Hepatocyte (in vitro differentiated cells): ENCODE results near the gene SPON1. TPM values are rescaled to one million over a fixed set of nuclear protein-coding genes. Genes with fewer than 3 reads are reported as not detected.
"Not testable (repeated sequence)": the region's sequence is repeated elsewhere in the genome, so short reads cannot be mapped to it uniquely, and the experiment has no call there.

Experiments used
- DNase-seq: peaks from one replicate; pipeline ENCODE4 v3.0.0-alpha.2; 2016; ENCODE audit warnings: low spot score
- H2AFZ ChIP-seq: fragments of 200-600 bp; sonication (generic); 2 replicates; pipeline ENCODE4 v1.6.0; 2016; ENCODE audit warnings: antibody characterized with exemption, mild to moderate bottlenecking
- H3K27ac ChIP-seq: fragments of 200-600 bp; sonication (generic); 2 replicates; pipeline ENCODE4 v1.5.1; 2016; ENCODE audit warnings: mild to moderate bottlenecking
- H3K27me3 ChIP-seq: fragments of 200-600 bp; sonication (generic); 2 replicates; pipeline ENCODE4 v1.6.1; 2016
- H3K36me3 ChIP-seq: fragments of 200-600 bp; sonication (generic); replicated peaks from 2 replicates; pipeline ENCODE4 v1.5.1; 2016; ENCODE audit warnings: low read depth; ENCODE audit not compliant: insufficient read depth
- H3K4me1 ChIP-seq: fragments of 200-600 bp; sonication (generic); 2 replicates; pipeline ENCODE4 v1.5.1; 2016; ENCODE audit warnings: mild to moderate bottlenecking, moderate library complexity; ENCODE audit not compliant: insufficient read depth
- H3K4me2 ChIP-seq: fragments of 200-600 bp; sonication (generic); 2 replicates; pipeline ENCODE4 v1.6.0; 2016
- H3K4me3 ChIP-seq: fragments of 200-600 bp; sonication (generic); 2 replicates; pipeline ENCODE4 v1.5.1; 2016; ENCODE audit warnings: mild to moderate bottlenecking
- H3K79me2 ChIP-seq: fragments of 200-600 bp; sonication (generic); 2 replicates; pipeline ENCODE4 v1.6.0; 2017; ENCODE audit warnings: mild to moderate bottlenecking
- H3K9me2 ChIP-seq: fragments of 200-600 bp; sonication (generic); replicated peaks from 2 replicates; pipeline ENCODE4 v1.6.0; 2017; ENCODE audit warnings: mild to moderate bottlenecking; ENCODE audit not compliant: insufficient read depth
- H3K9me3 ChIP-seq: fragments of 200-600 bp; sonication (generic); 2 replicates; pipeline ENCODE4 v1.5.1; 2016; ENCODE audit warnings: low read depth, mild to moderate bottlenecking
- H4K20me1 ChIP-seq: fragments of 200-600 bp; sonication (generic); 2 replicates; pipeline ENCODE4 v1.6.0; 2016; ENCODE audit warnings: mild to moderate bottlenecking; ENCODE audit not compliant: insufficient read depth, poor library complexity, severe bottlenecking
- CTCF ChIP-seq: fragments of 200-600 bp; sonication (generic); IDR thresholded peaks from 2 replicates; pipeline ENCODE4 v1.5.1; 2016; ENCODE audit warnings: antibody characterized with exemption, mild to moderate bottlenecking; ENCODE audit not compliant: poor library complexity
- EZH2 ChIP-seq: fragments of 200-600 bp; sonication (generic); IDR thresholded peaks from 2 replicates; pipeline ENCODE4 v1.6.1; 2016; ENCODE audit warnings: antibody characterized with exemption, mild to moderate bottlenecking, borderline replicate concordance
- EZH2phosphoT487 ChIP-seq: fragments of 200-600 bp; sonication (generic); IDR thresholded peaks from one replicate; pipeline ENCODE4 v1.6.1; 2018; ENCODE audit warnings: antibody characterized with exemption, mild to moderate bottlenecking, low read depth, moderate library complexity; ENCODE audit not compliant: unreplicated experiment, severe bottlenecking
- WGBS: methylation state at CpG from one replicate; pipeline ENCODE4 v1.1.6; 2016; ENCODE audit warnings: low lambda C conversion rate; ENCODE audit errors: missing lambda C conversion rate; 5-methylcytosine and 5-hydroxymethylcytosine counted together
- polyA plus RNA-seq: library from polyadenylated mRNA; unstranded; fragments of >200 nt; fragmentation: Nextera tagmentation; extraction: Ambion mirVana; gene quantifications from 2 replicates; pipeline ENCODE4 v1.2.1, GENCODE V29; 2016
- total RNA-seq: library from RNA; depleted of rRNA; stranded (reverse); fragments of >200 nt; gene quantifications from 2 replicates; pipeline ENCODE4 v1.2.3, GENCODE V29; 2014

The SPON1 gene
- total and polyA plus RNA-seq, 2 experiments from 2014 or later = 47.8 to 73.1 TPM

- peak; percentile 68 for DNase-seq
- Histone ChIP-seq H3K9me2 (no peaks in the 10 kb centered on the region), H3K4me2 (no peak overlapping the region), H3K27me3 (no peaks in the 10 kb centered on the region), H3K27ac (no peak overlapping the region), H3K4me1 (no peaks in the 10 kb centered on the region), H3K9me3 (no peaks in the 10 kb centered on the region), H3K36me3 (no peaks in the 10 kb centered on the region), H3K4me3 (no peak overlapping the region), H3K79me2 (no peaks in the 10 kb centered on the region), H4K20me1 (no peaks in the 10 kb centered on the region), H2AFZ (no peak overlapping the region)
- TF ChIP-seq EZH2phosphoT487 (no peak), CTCF (peak; percentile 71)
- WGBS = 59% methylated on average over 3 of the region's 3 CpGs
Observed at GRCh38 chr11:14148653-14149273, 186.2 kb downstream of the SPON1 start.

- Histone ChIP-seq H3K4me2 (no peak overlapping the region), H3K27ac (no peak overlapping the region), H3K27me3 (no peaks in the 10 kb centered on the region), H3K4me3 (no peak overlapping the region), H3K9me3 (no peaks in the 10 kb centered on the region), H3K79me2 (no peaks in the 10 kb centered on the region), H3K36me3 (no peaks in the 10 kb centered on the region), H2AFZ (no peak overlapping the region), H3K9me2 (no peaks in the 10 kb centered on the region), H4K20me1 (no peaks in the 10 kb centered on the region), H3K4me1 (no peaks in the 10 kb centered on the region)
- TF ChIP-seq EZH2phosphoT487 (no peak), EZH2 (no peak), CTCF (no peak)
- WGBS = 63% methylated on average over 2 of the region's 2 CpGs
- no peak for DNase-seq
Observed at GRCh38 chr11:14149683-14150082, 187.2 kb downstream of the SPON1 start.

- H3K4me3 ChIP-seq = no peak overlapping the region
- no peaks in the 10 kb centered on the region for H3K9me2 ChIP-seq
- TF ChIP-seq EZH2phosphoT487 = no peak
- no peak for TF ChIP-seq EZH2
- TF ChIP-seq CTCF = no peak
- no peaks in the 10 kb centered on the region for H3K9me3 ChIP-seq
- H3K4me2 ChIP-seq = no peak overlapping the region
- H3K4me1 ChIP-seq = no peaks in the 10 kb centered on the region
- H3K27me3 ChIP-seq = no peaks in the 10 kb centered on the region
- H3K79me2 ChIP-seq = no peaks in the 10 kb centered on the region
- no peak for DNase-seq
- no peaks in the 10 kb centered on the region for H3K36me3 ChIP-seq
- WGBS = 84% methylated on average over 4 of the region's 4 CpGs
- no peaks in the 10 kb centered on the region for H4K20me1 ChIP-seq
- H3K27ac ChIP-seq = no peak overlapping the region
- no peak overlapping the region for H2AFZ ChIP-seq
Observed at GRCh38 chr11:14150878-14151277, 188.4 kb downstream of the SPON1 start.

- not testable (repeated sequence) for H4K20me1 ChIP-seq, H2AFZ ChIP-seq, H3K4me1 ChIP-seq, H3K79me2 ChIP-seq, H3K4me2 ChIP-seq, H3K36me3 ChIP-seq, H3K27me3 ChIP-seq, H3K27ac ChIP-seq, DNase-seq, H3K9me3 ChIP-seq, H3K4me3 ChIP-seq, H3K9me2 ChIP-seq
- 64% methylated on average over 1 of the region's 1 CpG for WGBS
Observed at GRCh38 chr11:14154103-14154502, 191.6 kb downstream of the SPON1 start.
